Colonic mucosa (tissue), 4 donors: ENCODE data around the gene CGB7. TPM values are rescaled to one million over a fixed set of nuclear protein-coding genes. Genes with fewer than 3 reads are reported as not detected.

Source experiments
- DNase-seq: peaks from one replicate; pipeline ENCODE4 v3.0.0-alpha.2; 2020
- H3K27ac ChIP-seq: fragments of 200-600 bp; one replicate; pipeline ENCODE4 v1.8.0; 2021
- H3K27me3 ChIP-seq: fragments of 200-600 bp; one replicate; pipeline ENCODE4 v1.8.0; 2021
- H3K36me3 ChIP-seq: fragments of 200-600 bp; one replicate; pipeline ENCODE4 v1.8.0; 2021
- H3K4me1 ChIP-seq: fragments of 200-600 bp; one replicate; pipeline ENCODE4 v1.8.0; 2021; ENCODE audit warnings: mild to moderate bottlenecking
- H3K4me3 ChIP-seq: fragments of 200-600 bp; one replicate; pipeline ENCODE4 v1.8.0; 2021
- H3K9ac ChIP-seq, 2 donors: one replicate each; pipeline ENCODE4 v1.7.0; 2013; ENCODE audit warnings: control low read depth in 2 of 2, low read depth in 2 of 2, low read length in 2 of 2
- H3K9me3 ChIP-seq: fragments of 200-600 bp; one replicate; pipeline ENCODE4 v1.8.0; 2021
- CTCF ChIP-seq: fragments of 200-600 bp; IDR thresholded peaks from one replicate; pipeline ENCODE4 v1.8.0; 2022; ENCODE audit warnings: antibody characterized with exemption, mild to moderate bottlenecking
- intact Hi-C: fragments of 100-400 bp; cut with DNase I; formaldehyde crosslinking; loops from one replicate; pipeline ENCODE4 v1.14.1; 2022
- total RNA-seq, 2 donors: library from RNA; stranded (reverse); fragmentation: NEBNext Ultra II Directional in 1 of 2; extraction: Animal tissue kit (Norgen Biotek cat#: 25700) in 1 of 2; gene quantifications; one replicate each; pipeline ENCODE4 v1.2.1, GENCODE V29; 2021
- donor health status: healthy.
- donor health status: DM: no; HTN: no; CAD: no.
- donor health status: DM: no; HTN: no; CAD: no.

CGB7 gene
- total RNA-seq, 2 donors from 2014 or later = not detected

- H3K9me3 ChIP-seq = no peaks in the 10 kb centered on the region
- peaks cover 7% of the 10 kb centered on the region for H3K4me1 ChIP-seq
- peaks cover 4% of the 10 kb centered on the region for H3K27me3 ChIP-seq
- peak overlapping the region; percentile 31 for H3K4me3 ChIP-seq
- H3K9ac ChIP-seq = peak overlapping the region; percentile 34 to 46
- no peaks in the 10 kb centered on the region for H3K36me3 ChIP-seq
- H3K27ac ChIP-seq = no peak overlapping the region
- TF ChIP-seq CTCF = peak; percentile 30
- peak; percentile 43 for DNase-seq
- intact Hi-C loops = no loop called here
These were observed 39.7 kb downstream of the CGB7 start for GRCh38 chr19:49017666-49018351.

GRCh38 chr19:49017041-49017665 lies 40.4 kb downstream of the CGB7 start, which contains the start of gene LHB:
TSS of gene LHB (minus strand) at chr19:49017091. CDS start at chr19:49017081, 10 bp downstream.
- no peaks in the 10 kb centered on the region for H3K36me3 ChIP-seq
- H3K9me3 ChIP-seq = no peaks in the 10 kb centered on the region
- peak within 1 kb of the TSS; percentile 31 for H3K4me3 ChIP-seq
- no peak within 1 kb of the TSS for H3K27ac ChIP-seq
- H3K4me1 ChIP-seq = peaks cover 7% of the 10 kb centered on the region
- peaks cover 4% of the 10 kb centered on the region for H3K27me3 ChIP-seq
- peak within 1 kb of the TSS; percentile 34 to 46 for H3K9ac ChIP-seq
- intact Hi-C loops = no loop called here
- DNase-seq = no peak
- no peak for TF ChIP-seq CTCF

GRCh38 chr19:49016067-49016839 lies 41.3 kb downstream of the CGB7 start:
- Histone ChIP-seq H3K9me3 (no peaks in the 10 kb centered on the region), H3K36me3 (no peaks in the 10 kb centered on the region), H3K27me3 (peaks cover 4% of the 10 kb centered on the region), H3K27ac (no peak overlapping the region), H3K4me1 (peaks cover 7% of the 10 kb centered on the region), H3K4me3 (no peak overlapping the region), H3K9ac (no peak overlapping the region)
- intact Hi-C loops = no loop called here
- no peak for TF ChIP-seq CTCF
- DNase-seq = no peak

- intact Hi-C loops = no loop called here
- H3K4me3 ChIP-seq = no peak overlapping the region
- H3K27me3 ChIP-seq = no peaks in the 10 kb centered on the region
- no peaks in the 10 kb centered on the region for H3K36me3 ChIP-seq
- DNase-seq = no peak
- no peak for TF ChIP-seq CTCF
- no peak overlapping the region for H3K9ac ChIP-seq
- H3K4me1 ChIP-seq = peaks cover 7% of the 10 kb centered on the region
- H3K27ac ChIP-seq = no peak overlapping the region
- H3K9me3 ChIP-seq = no peaks in the 10 kb centered on the region
These were observed 42.7 kb downstream of the CGB7 start for GRCh38 chr19:49014870-49015255.

- TF ChIP-seq CTCF = no peak
- peaks cover 7% of the 10 kb centered on the region for H3K4me1 ChIP-seq
- H3K4me3 ChIP-seq = no peak overlapping the region
- intact Hi-C loops = no loop called here
- no peaks in the 10 kb centered on the region for H3K27me3 ChIP-seq
- H3K9me3 ChIP-seq = no peaks in the 10 kb centered on the region
- H3K36me3 ChIP-seq = no peaks in the 10 kb centered on the region
- no peak overlapping the region for H3K27ac ChIP-seq
- H3K9ac ChIP-seq = no peak overlapping the region
- no peak for DNase-seq
These were observed 43.3 kb downstream of the CGB7 start for GRCh38 chr19:49014123-49014869.
